Left renal cortex interstitium (tissue), 4 donors: ENCODE data around the gene TNFRSF12A. TPM values are rescaled to one million over a fixed set of nuclear protein-coding genes. Genes with fewer than 3 reads are reported as not detected.

Experiments
- DNase-seq, 4 donors: peaks; one replicate each; pipeline ENCODE4 v3.0.0-alpha.2; 2013; ENCODE audit warnings: low read depth in 4 of 4, low spot score in 2 of 4, missing footprints in 1 of 4
- polyA plus RNA-seq, 4 donors: library from polyadenylated mRNA; unstranded; fragments of 120-200 nt; gene quantifications; one replicate each; pipeline ENCODE4 v1.2.1, GENCODE V29; 2013; ENCODE audit not compliant: insufficient read length in 4 of 4

Gene TNFRSF12A
- 10 to 100 TPM; 10.1 to 23.1 (median 16.9) TPM for polyA plus RNA-seq

DNA sequence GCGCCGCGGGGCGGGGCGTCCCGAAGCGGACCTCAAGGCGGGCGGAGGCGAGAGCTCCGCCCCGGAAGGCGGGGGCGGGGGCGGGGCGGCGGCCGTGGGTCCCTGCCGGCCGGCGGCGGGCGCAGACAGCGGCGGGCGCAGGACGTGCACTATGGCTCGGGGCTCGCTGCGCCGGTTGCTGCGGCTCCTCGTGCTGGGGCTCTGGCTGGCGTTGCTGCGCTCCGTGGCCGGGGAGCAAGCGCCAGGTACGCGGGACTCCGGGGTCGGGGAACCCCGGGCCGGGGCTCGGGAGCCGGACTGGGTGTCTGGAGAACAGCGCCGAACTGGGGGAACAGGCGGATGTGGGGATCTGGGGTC is at the start of gene TNFRSF12A:
Gene TNFRSF12A, plus strand, starts transcription at position 122 of the 357 bp plus-strand sequence. Its CDS starts 30 bp downstream, at position 152.
- DNase-seq, result no peak

- DNase-seq, result no peak
These were observed 49.6 kb upstream of the TNFRSF12A start for GRCh38 chr16:2970563-2970962.

- no peak for DNase-seq
These were observed 48.8 kb upstream of the TNFRSF12A start for GRCh38 chr16:2971134-2971984.

DNA sequence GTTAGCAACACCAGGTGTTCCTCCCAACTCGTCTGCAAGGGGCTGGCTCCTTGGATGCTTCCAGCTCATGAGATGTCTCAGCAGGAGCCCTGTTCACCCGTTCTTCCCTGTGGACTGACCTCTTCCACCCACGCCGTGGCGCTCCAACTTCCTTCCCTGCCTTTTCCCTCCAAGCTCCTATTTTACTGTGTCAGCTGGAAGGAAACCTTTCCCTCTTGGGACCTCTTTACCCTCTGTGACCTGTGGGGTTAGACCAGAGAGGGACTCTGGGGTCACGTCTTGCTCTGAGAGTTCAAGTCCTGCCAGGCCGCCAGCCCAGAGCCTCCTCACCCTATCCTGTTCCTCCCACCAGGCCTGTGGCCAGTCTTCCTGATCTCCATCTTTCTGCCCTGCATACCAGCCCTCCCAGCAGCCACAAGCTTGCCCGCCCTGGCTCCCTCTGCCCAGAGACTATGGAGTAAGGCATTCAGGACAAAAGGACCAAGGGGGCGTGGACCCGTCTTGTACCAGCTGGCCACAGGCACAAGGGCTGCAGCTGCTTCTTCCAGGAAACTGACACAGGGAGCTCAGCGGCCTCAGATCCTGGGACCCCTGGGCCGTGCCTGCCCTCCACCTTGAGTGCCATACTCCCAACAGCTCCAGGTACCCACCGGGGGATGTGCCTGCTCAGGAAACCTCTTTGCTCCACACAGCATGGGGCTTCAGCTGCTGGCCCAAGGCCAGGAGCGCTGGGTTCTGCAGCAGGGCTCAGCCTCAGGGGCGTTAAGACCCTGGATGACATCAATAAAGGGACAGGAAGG is 48.0 kb upstream of the TNFRSF12A start:
- no peak for DNase-seq

GRCh38 chr16:2973093-2973492 is 47.1 kb upstream of the TNFRSF12A start:
- no peak for DNase-seq

DNA sequence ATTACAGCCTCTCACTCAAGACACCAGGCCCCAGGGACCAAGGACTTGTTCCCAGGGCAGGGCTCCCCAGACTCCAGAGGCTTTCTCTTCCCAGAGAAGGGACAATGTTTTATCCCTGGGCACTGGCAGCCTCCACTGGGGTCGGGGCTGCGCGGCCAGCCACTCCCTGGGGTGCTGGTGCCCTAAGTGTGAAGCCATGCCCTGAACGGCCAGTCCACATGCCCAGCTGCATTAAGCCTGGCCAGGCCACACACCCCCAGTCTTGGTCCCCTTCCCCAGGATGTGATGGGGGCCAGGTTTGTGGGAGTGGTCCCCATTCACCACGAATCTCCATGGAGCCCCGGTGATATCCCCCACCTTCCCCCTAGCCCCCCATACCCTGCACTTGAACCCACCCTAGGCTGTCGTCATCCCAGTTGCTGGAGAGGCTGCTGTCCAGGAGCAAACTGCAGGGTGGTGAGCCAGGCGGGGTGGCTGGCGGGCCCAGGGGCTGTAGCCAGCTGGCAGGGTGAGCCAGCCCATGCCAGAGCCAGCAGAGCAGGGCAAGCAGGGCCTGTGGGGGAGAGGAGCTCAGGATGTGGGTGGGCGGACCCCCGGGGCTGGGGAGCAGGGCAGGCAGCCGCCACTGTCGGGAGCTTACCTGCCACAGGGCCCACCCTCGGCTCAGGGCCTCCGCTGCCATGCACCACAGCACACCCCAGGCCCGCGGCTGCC is 46.4 kb upstream of the TNFRSF12A start:
- no peak for DNase-seq

GRCh38 chr16:2974319-2975056 is 45.7 kb upstream of the TNFRSF12A start:
- DNase-seq, result no peak

GRCh38 chr16:2975161-2975795 is 44.9 kb upstream of the TNFRSF12A start:
- DNase-seq, result no peak

DNA sequence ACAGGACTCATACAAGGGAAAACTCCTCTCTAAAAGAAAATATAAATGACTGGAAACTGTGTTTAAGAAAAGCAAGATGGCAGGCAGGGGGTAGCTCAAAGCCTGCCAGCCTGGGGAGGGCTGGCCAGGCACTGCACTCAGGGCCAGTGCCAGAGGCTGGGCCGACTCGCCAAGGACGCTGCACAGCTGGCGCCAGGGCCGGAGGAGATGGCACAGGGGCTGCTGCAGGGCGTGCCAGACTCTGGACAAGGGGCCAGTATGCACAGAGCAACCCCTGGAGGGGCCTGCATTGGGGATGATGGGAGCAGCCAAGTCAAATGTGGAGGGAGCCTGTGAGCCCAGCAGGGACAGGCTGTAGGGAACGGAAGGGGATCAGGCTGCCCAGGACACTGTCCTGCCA is 44.0 kb upstream of the TNFRSF12A start:
- no peak for DNase-seq

- no peak for DNase-seq
These were observed 43.5 kb upstream of the TNFRSF12A start for GRCh38 chr16:2976673-2977072.

DNA sequence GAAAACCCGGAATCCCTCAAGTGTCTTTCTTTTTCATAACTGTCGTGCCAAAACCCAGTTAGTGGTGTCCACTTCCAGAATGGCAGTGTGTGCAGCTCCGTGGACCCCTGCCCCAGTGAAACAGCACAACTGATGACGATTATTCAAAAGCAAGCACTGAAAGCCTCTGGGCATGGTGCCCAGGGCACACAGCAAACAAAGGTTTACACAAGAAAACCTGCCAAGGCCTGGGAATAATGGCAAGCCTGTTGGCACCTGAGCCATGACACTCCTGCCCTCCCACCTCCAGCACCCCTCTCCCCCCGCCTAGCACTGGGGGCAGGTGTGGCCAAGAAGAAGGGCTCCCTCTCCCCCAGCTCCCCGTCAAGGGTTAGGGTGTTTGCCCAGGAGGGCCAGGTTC is 42.7 kb upstream of the TNFRSF12A start:
- DNase-seq, result no peak

DNA sequence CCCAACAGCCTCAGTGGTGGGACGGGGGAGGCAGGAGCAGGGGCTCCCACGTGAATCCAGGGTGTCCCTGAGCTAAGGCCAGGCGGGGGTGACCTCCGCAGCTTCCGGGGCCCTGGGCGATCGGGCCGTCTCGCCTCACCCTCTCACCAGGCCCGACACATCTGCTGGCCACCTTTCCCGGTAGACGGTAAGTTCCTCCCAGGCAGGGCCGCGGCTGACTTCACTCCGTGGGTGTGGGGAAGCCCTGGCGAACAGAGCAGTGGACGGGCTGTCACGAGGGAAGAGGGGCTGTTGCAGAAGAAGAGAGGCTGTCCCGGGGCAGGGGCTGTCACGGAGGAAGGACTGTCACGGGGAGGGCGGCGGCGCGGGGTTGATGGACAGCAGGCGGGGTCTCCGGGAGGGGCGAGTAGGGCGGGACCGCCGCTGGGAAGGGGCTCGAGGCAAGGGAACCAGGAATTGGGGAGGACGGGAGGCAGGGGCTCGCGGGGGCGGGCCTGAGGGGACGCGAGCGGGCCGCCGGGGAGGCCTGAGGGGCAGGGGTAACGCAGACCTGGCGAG is 40.4 kb upstream of the TNFRSF12A start:
- no peak for DNase-seq

- peak; percentile 74 to 86 (median 78) for DNase-seq
These were observed 39.7 kb upstream of the TNFRSF12A start, which contains the start of gene PKMYT1 for GRCh38 chr16:2980227-2981176. Gene PKMYT1, minus strand, starts transcription at chr16:2980446. Its CDS starts 789 bp downstream, at chr16:2979657.

DNA sequence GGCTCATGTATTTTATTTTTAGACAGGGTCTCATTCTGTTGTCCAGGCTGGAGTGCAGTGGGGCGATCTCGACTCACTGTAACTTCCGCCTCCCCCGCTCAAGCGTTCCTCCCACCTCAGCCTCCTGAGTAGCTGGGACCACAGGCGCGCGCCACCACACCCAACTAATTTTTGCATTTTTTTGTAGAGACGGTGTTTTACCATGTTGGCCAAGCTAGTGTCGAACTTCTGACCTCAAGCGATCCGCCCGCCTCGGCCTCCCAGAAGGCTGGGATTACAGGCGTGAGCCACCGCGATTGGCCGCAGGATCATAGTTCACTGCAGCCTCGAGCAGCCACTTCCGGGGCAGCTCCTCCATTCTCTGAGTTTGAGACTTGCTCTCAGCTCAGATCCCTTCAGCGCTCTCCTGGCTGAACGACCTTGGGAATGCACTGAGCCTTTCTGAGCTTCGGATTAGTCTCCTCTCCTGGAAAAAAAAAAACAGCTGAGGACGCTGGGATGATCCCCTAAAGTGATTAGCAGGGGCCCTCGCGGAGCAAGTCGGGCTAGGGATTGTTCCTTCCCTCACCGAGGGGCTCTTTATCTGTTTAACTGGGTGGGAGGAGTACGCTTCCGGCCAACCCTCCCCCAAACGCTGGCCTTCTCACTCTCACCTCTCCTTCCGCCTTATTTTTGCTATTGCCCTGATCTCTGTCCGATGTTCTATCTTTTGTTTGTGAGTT is 38.8 kb upstream of the TNFRSF12A start:
- DNase-seq, result no peak

DNA sequence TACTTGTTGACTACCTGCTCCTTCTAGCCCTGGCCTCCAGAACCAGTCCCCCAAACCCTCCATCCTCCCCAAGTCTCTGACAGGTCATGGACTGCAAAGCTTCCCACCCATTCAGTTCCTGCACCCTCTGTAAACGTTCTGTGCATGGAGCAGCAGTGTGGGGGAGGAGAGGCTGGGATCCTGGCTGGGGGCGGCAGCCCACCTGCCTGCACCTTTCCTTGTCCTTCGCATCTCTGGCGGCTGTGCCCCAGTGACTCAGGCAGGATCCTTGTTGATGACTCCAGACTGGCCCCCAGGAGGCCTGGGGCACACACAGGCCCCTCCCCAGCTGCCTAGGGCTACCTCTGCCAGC is 38.3 kb upstream of the TNFRSF12A start:
- no peak for DNase-seq

GRCh38 chr16:2982402-2982801 is 37.8 kb upstream of the TNFRSF12A start:
- DNase-seq, result no peak

GRCh38 chr16:2983706-2984136 is 36.4 kb upstream of the TNFRSF12A start:
- peak in 2 of 4 donors; percentile 65 to 73 for DNase-seq

DNA sequence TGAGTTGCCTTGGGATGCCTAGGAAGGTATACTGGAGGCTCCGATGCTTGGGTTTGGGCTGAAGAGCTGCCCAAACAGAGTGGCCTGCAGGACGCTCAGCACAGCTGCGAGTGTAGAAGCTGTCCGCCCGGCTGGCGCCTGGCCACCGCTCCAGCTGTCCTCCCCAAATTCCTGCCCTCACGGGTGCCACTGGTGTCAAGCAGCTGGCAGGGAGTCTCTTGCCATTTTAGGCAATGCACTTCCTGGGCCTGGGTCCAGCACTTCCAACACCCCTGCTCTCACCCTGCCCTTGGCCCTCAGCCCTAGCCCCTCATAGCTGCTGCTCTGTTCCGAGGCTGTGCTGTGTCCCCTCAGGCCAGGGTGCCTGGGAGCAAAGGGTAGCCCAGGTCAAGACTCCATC is 34.7 kb upstream of the TNFRSF12A start:
- DNase-seq, result no peak
